Activated CD4-positive, alpha-beta memory T cell treated with anti-CD3 and anti-CD28 coated beads for 36 hours (primary cell): Measurements from ENCODE around the gene PITPNC1. TPM values are rescaled to one million over a fixed set of nuclear protein-coding genes. Genes with fewer than 3 reads are reported as not detected.
"Not testable (repeated sequence)": the region's sequence is repeated elsewhere in the genome, so short reads cannot be mapped to it uniquely, and the experiment has no call there.

Experiments used
- CTCF ChIA-PET: fragments of 350-600 bp; sonication (Branson Sonifier 250); formaldehyde crosslinking; loops from one replicate; lab custom pipeline; 2021; ENCODE audit warnings: antibody characterized with exemption, inconsistent platforms; lab: Charles Lee
- POLR2A ChIA-PET: fragments of 350-600 bp; sonication (Branson Sonifier 250); formaldehyde crosslinking; loops from one replicate; lab custom pipeline; 2021; ENCODE audit warnings: antibody characterized with exemption; lab: Charles Lee
- DNase-seq: peaks from one replicate; pipeline ENCODE4 v3.0.0-alpha.2; 2020
- H3K27ac Mint-ChIP-seq: one replicate; pipeline ENCODE4 v1.8.0; 2021; ENCODE audit warnings: mixed read lengths
- H3K27me3 Mint-ChIP-seq: one replicate; pipeline ENCODE4 v1.8.0; 2021; ENCODE audit warnings: mixed read lengths
- H3K36me3 Mint-ChIP-seq: one replicate; pipeline ENCODE4 v1.8.0; 2021; ENCODE audit warnings: mixed read lengths
- H3K4me1 Mint-ChIP-seq: one replicate; pipeline ENCODE4 v1.8.0; 2021; ENCODE audit warnings: low read depth, mixed read lengths
- H3K4me3 Mint-ChIP-seq: one replicate; pipeline ENCODE4 v1.8.0; 2021; ENCODE audit warnings: mild to moderate bottlenecking, mixed read lengths
- H3K9me3 Mint-ChIP-seq: one replicate; pipeline ENCODE4 v1.8.0; 2021; ENCODE audit warnings: mixed read lengths
- intact Hi-C: fragments of 100-400 bp; cut with micrococcal nuclease; formaldehyde crosslinking; loops from one replicate; pipeline ENCODE4 v1.15.1; 2023
- total RNA-seq, 2 experiments: library from RNA; stranded (reverse); gene quantifications; one replicate each; pipeline ENCODE4 v1.2.3, GENCODE V29; 2021

PITPNC1 gene
- total RNA-seq, 2 experiments from 2014 or later, result 35.7 to 37.3 TPM

GRCh38 chr17:67385122-67385988, 8.3 kb downstream of the PITPNC1 start:
- H3K4me1 Mint-ChIP-seq, result peaks cover 55% of the 10 kb centered on the region

GRCh38 chr17:67386965-67387551, 10.0 kb downstream of the PITPNC1 start:
- H3K27me3 Mint-ChIP-seq, result no peaks in the 10 kb centered on the region
- no peak overlapping the region for H3K4me3 Mint-ChIP-seq
- H3K4me1 Mint-ChIP-seq, result peaks cover 62% of the 10 kb centered on the region
- peak overlapping the region; percentile 62 for H3K27ac Mint-ChIP-seq
- CTCF ChIA-PET, result interaction anchor here (0.6 to 8.3 kb wide), 32 partner anchors 10 to 303 kb away, joined by 3 to 235 read pairs (median 3); partner anchors contain the start of genes PITPNC1 and PSMD12
- peaks cover 1% of the 10 kb centered on the region for H3K36me3 Mint-ChIP-seq
- POLR2A ChIA-PET, result interaction anchor here (1.1 to 1.2 kb wide), 2 partner anchors 54 to 88 kb away, joined by 3 read pairs; no protein-coding TSS in a partner anchor
- intact Hi-C loops, result loop anchor here (1.0 kb wide), 1 partner anchor 216 kb away; no protein-coding TSS in a partner anchor
- H3K9me3 Mint-ChIP-seq, result peaks cover 6% of the 10 kb centered on the region
- peak; percentile 83 for DNase-seq

More at GRCh38 chr17:67385122-67385988, 8.3 kb downstream of the PITPNC1 start:
- Mint-ChIP-seq H3K27me3 (no peaks in the 10 kb centered on the region), H3K9me3 (peaks cover 6% of the 10 kb centered on the region), H3K27ac (peak overlapping the region; percentile 33), H3K36me3 (peaks cover 1% of the 10 kb centered on the region), H3K4me3 (no peak overlapping the region)
- no peak for DNase-seq
- CTCF ChIA-PET, result interaction anchor here (0.6 to 8.3 kb wide), 7 partner anchors 9 to 217 kb away, joined by 3 to 235 read pairs (median 4); partner anchors contain the start of gene PITPNC1
- POLR2A ChIA-PET, result no interaction called here
- intact Hi-C loops, result no loop called here

- peak overlapping the region; percentile 4 for H3K27ac Mint-ChIP-seq
- intact Hi-C loops, H3K36me3 Mint-ChIP-seq, H3K4me3 Mint-ChIP-seq, H3K27me3 Mint-ChIP-seq, H3K9me3 Mint-ChIP-seq: not testable (repeated sequence)
- POLR2A ChIA-PET, result interaction anchor here (0.7 to 1.3 kb wide), 2 partner anchors 55 to 87 kb away, joined by 4 read pairs; no protein-coding TSS in a partner anchor
- CTCF ChIA-PET, result interaction anchor here (0.6 to 8.3 kb wide), 13 partner anchors 12 to 582 kb away, joined by 3 to 235 read pairs (median 5); partner anchors contain the start of gene PITPNC1
- peaks cover 68% of the 10 kb centered on the region for H3K4me1 Mint-ChIP-seq
- peak; percentile 45 for DNase-seq
These were observed 11.5 kb downstream of the PITPNC1 start for GRCh38 chr17:67388536-67388935.

GRCh38 chr17:67388986-67389385, 11.9 kb downstream of the PITPNC1 start:
- Mint-ChIP-seq H3K4me1 (peaks cover 70% of the 10 kb centered on the region), H3K36me3 (peaks cover 1% of the 10 kb centered on the region), H3K9me3 (peaks cover 6% of the 10 kb centered on the region), H3K4me3 (no peak overlapping the region), H3K27ac (peak overlapping the region; percentile 4), H3K27me3 (no peaks in the 10 kb centered on the region)
- DNase-seq, result no peak
- intact Hi-C loops, result no loop called here
- ChIA-PET POLR2A (interaction anchor here (0.6 to 2.4 kb wide), 5 partner anchors 10 to 86 kb away, joined by 3 to 8 read pairs (median 4); no protein-coding TSS in a partner anchor), CTCF (interaction anchor here (0.6 to 8.3 kb wide), 8 partner anchors 12 to 102 kb away, joined by 3 to 235 read pairs (median 4); partner anchors contain the start of gene PITPNC1)

GRCh38 chr17:67390006-67390645, 13.0 kb downstream of the PITPNC1 start:
- intact Hi-C loops, result loop anchor here (1.0 kb wide), 7 partner anchors 12 to 85 kb away; partner anchors contain the start of gene PSMD12
- Mint-ChIP-seq H3K9me3 (peaks cover 3% of the 10 kb centered on the region), H3K4me3 (no peak overlapping the region), H3K27me3 (no peaks in the 10 kb centered on the region), H3K27ac (peak overlapping the region; percentile 96), H3K36me3 (peaks cover 6% of the 10 kb centered on the region), H3K4me1 (peaks cover 77% of the 10 kb centered on the region)
- no peak for DNase-seq
- POLR2A ChIA-PET, result interaction anchor here (0.7 to 3.2 kb wide), 12 partner anchors 11 to 216 kb away, joined by 3 to 18 read pairs (median 4); partner anchors contain the start of genes PITPNC1 and PSMD12
- CTCF ChIA-PET, result interaction anchor here (0.8 to 8.3 kb wide), 8 partner anchors 13 to 91 kb away, joined by 3 to 235 read pairs (median 4); partner anchors contain the start of gene PITPNC1

- intact Hi-C loops, result loop anchor here (1.0 kb wide), 7 partner anchors 13 to 84 kb away; partner anchors contain the start of gene PSMD12
- DNase-seq, result peak; percentile 88
- peak overlapping the region; percentile 65 for H3K4me3 Mint-ChIP-seq
- H3K9me3 Mint-ChIP-seq, result no peaks in the 10 kb centered on the region
- peak overlapping the region; percentile 96 for H3K27ac Mint-ChIP-seq
- POLR2A ChIA-PET, result interaction anchor here (0.7 to 3.2 kb wide), 10 partner anchors 11 to 62 kb away, joined by 3 to 18 read pairs (median 4); partner anchors contain the start of genes PITPNC1 and PSMD12
- peaks cover 5% of the 10 kb centered on the region for H3K36me3 Mint-ChIP-seq
- no peaks in the 10 kb centered on the region for H3K27me3 Mint-ChIP-seq
- CTCF ChIA-PET, result interaction anchor here (0.8 to 8.3 kb wide), 5 partner anchors 14 to 90 kb away, joined by 3 to 235 read pairs (median 13); partner anchors contain the start of gene PITPNC1
- H3K4me1 Mint-ChIP-seq, result peaks cover 80% of the 10 kb centered on the region
These were observed 13.7 kb downstream of the PITPNC1 start for GRCh38 chr17:67390646-67391361.

- peak; percentile 61 for DNase-seq
- Mint-ChIP-seq H3K4me1 (peaks cover 71% of the 10 kb centered on the region), H3K4me3 (no peak overlapping the region), H3K9me3 (no peaks in the 10 kb centered on the region), H3K27ac (peak overlapping the region; percentile 96), H3K27me3 (no peaks in the 10 kb centered on the region), H3K36me3 (peaks cover 5% of the 10 kb centered on the region)
- POLR2A ChIA-PET, result interaction anchor here (3.2 kb wide), 1 partner anchor 49 kb away, joined by 18 read pairs; no protein-coding TSS in a partner anchor
- CTCF ChIA-PET, result interaction anchor here (1.0 to 8.3 kb wide), 3 partner anchors 14 to 84 kb away, joined by 3 to 235 read pairs (median 3); no protein-coding TSS in a partner anchor
- intact Hi-C loops, result no loop called here
These were observed 15.0 kb downstream of the PITPNC1 start for GRCh38 chr17:67392111-67392510.

GRCh38 chr17:67393809-67394397, 16.8 kb downstream of the PITPNC1 start:
- Mint-ChIP-seq H3K36me3 (peaks cover 5% of the 10 kb centered on the region), H3K27ac (peak overlapping the region; percentile 42), H3K4me3 (no peak overlapping the region), H3K27me3 (no peaks in the 10 kb centered on the region), H3K4me1 (peaks cover 68% of the 10 kb centered on the region), H3K9me3 (no peaks in the 10 kb centered on the region)
- intact Hi-C loops, result no loop called here
- ChIA-PET POLR2A (no interaction called here), CTCF (interaction anchor here (1.2 to 1.5 kb wide), 4 partner anchors 14 to 84 kb away, joined by 3 to 6 read pairs (median 4); no protein-coding TSS in a partner anchor)
- DNase-seq, result no peak

- Mint-ChIP-seq H3K4me1 (peaks cover 53% of the 10 kb centered on the region), H3K36me3 (peaks cover 1% of the 10 kb centered on the region), H3K27me3 (no peaks in the 10 kb centered on the region), H3K4me3 (peak overlapping the region; percentile 59), H3K9me3 (no peaks in the 10 kb centered on the region), H3K27ac (peak overlapping the region; percentile 61)
- intact Hi-C loops, result no loop called here
- CTCF ChIA-PET, result interaction anchor here (1.6 kb wide), 1 partner anchor 21 kb away, joined by 5 read pairs; no protein-coding TSS in a partner anchor
- DNase-seq, result no peak
- POLR2A ChIA-PET, result no interaction called here
These were observed 22.6 kb downstream of the PITPNC1 start for GRCh38 chr17:67399676-67400075.

GRCh38 chr17:67400193-67400592, 23.1 kb downstream of the PITPNC1 start:
- Mint-ChIP-seq H3K4me1 (peaks cover 52% of the 10 kb centered on the region), H3K27ac (peak overlapping the region; percentile 52), H3K4me3 (peak overlapping the region; percentile 33), H3K36me3 (no peaks in the 10 kb centered on the region), H3K27me3 (no peaks in the 10 kb centered on the region), H3K9me3 (no peaks in the 10 kb centered on the region)
- intact Hi-C loops, result no loop called here
- CTCF ChIA-PET, result no interaction called here
- POLR2A ChIA-PET, result no interaction called here
- DNase-seq, result no peak
